Stimulated activated naive B cell treated with anti-CD40 and anti-IgM and Interleukin-4, amounts not matched to agents 10 μg/mL and 1 μg/mL and 100 μg/mL, for 72 hours (primary cell): Measurements from ENCODE around the gene PER3.

Source experiments
- ATAC-seq, 2 donors: fragments of 150-1000 bp; cut with Tn5 transposase; replicated peaks; 2 replicates each; pipeline ENCODE4 v1.10.0; 2021; ENCODE audit warnings: moderate library complexity in 1 of 2
- DNase-seq: peaks from one replicate; pipeline ENCODE4 v3.0.0; 2021
- H3K27ac Mint-ChIP-seq: one replicate; pipeline ENCODE4 v1.8.0; 2022; ENCODE audit warnings: mild to moderate bottlenecking, mixed read lengths
- H3K27me3 Mint-ChIP-seq, 2 donors: one replicate each; pipeline ENCODE4 v1.8.0; 2022; ENCODE audit warnings: mixed read lengths in 2 of 2
- H3K36me3 Mint-ChIP-seq, 2 donors: one replicate each; pipeline ENCODE4 v1.8.0; 2022; ENCODE audit warnings: mixed read lengths in 2 of 2, mild to moderate bottlenecking in 1 of 2
- H3K4me1 Mint-ChIP-seq, 2 donors: one replicate each; pipeline ENCODE4 v1.8.0; 2022; ENCODE audit warnings: mixed read lengths in 2 of 2, mild to moderate bottlenecking in 1 of 2
- H3K4me3 Mint-ChIP-seq, 2 donors: one replicate each; pipeline ENCODE4 v1.8.0; 2022; ENCODE audit warnings: mild to moderate bottlenecking in 2 of 2, mixed read lengths in 2 of 2, moderate library complexity in 1 of 2
- H3K9me3 Mint-ChIP-seq, 2 donors: one replicate each; pipeline ENCODE4 v1.8.0; 2022; ENCODE audit warnings: mixed read lengths in 2 of 2, mild to moderate bottlenecking in 1 of 2

The PER3 gene

DNA sequence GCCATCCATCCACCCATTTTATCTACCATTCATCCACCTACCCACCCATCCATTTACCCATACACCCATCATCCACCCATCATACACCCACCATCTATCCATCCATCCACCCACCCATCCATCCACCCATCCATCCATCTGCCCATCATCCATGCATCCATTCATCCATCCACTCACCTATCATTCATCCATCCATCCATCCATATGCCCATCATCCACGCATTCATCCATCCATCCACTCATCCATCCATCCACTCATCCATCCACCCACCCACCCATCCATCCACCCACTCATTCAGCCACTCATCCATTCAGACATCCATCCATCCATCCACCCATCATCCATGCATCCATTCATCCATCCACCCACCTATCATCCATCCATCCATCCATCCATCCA lies 100.7 kb downstream of the PER3 start:
- Mint-ChIP-seq H3K36me3 (peaks cover 0 to 4% of the 10 kb centered on the region in 2 donors), H3K9me3 (peaks cover 0 to 7% of the 10 kb centered on the region in 2 donors), H3K27me3 (peaks cover 34 to 42% of the 10 kb centered on the region in 2 donors), H3K27ac (no peak overlapping the region), H3K4me1 (peaks cover 0 to 2% of the 10 kb centered on the region in 2 donors), H3K4me3 (no peak overlapping the region)
- ATAC-seq (no peak), DNase-seq (no peak)

GRCh38 chr1:7885513-7886404 lies 101.7 kb downstream of the PER3 start:
- Mint-ChIP-seq H3K36me3 (peaks cover 0 to 4% of the 10 kb centered on the region in 2 donors), H3K4me3 (no peak overlapping the region), H3K27me3 (peaks cover 37 to 51% of the 10 kb centered on the region in 2 donors), H3K9me3 (peaks cover 4 to 7% of the 10 kb centered on the region in 2 donors), H3K4me1 (peaks cover 0 to 2% of the 10 kb centered on the region in 2 donors), H3K27ac (no peak overlapping the region)
- DNase-seq (peak; percentile 5), ATAC-seq (peak; percentile 45 to 47)

DNA sequence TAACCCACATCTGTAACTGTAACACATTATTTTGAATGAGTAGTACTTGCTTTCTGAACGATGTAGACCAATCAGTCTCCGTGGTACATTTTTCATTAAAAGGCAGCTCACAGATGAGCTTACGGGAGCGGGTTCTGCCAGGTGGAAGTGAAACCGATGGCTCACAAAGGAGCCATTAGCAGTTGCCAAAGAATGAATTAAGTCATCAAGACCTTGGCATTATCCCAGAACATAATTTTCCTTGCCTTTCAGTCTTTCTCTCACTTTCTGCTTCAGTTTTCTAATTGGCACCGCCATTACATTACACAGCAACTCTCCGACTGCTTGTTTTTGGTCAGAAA lies 102.3 kb downstream of the PER3 start:
- Mint-ChIP-seq H3K4me3 (no peak overlapping the region), H3K27ac (no peak overlapping the region), H3K36me3 (peaks cover 0 to 4% of the 10 kb centered on the region in 2 donors), H3K4me1 (peaks cover 0 to 2% of the 10 kb centered on the region in 2 donors), H3K9me3 (peaks cover 6 to 7% of the 10 kb centered on the region in 2 donors), H3K27me3 (peaks cover 37 to 55% of the 10 kb centered on the region in 2 donors)
- ATAC-seq, result no peak
- DNase-seq, result no peak

- no peak for DNase-seq
- Mint-ChIP-seq H3K27me3 (peaks cover 37 to 55% of the 10 kb centered on the region in 2 donors), H3K4me1 (peaks cover 0 to 2% of the 10 kb centered on the region in 2 donors), H3K27ac (no peak overlapping the region), H3K9me3 (peaks cover 6 to 7% of the 10 kb centered on the region in 2 donors), H3K36me3 (peaks cover 0 to 4% of the 10 kb centered on the region in 2 donors), H3K4me3 (no peak overlapping the region)
- ATAC-seq, result no peak
Measured at GRCh38 chr1:7888248-7889081, 104.4 kb downstream of the PER3 start.

DNA sequence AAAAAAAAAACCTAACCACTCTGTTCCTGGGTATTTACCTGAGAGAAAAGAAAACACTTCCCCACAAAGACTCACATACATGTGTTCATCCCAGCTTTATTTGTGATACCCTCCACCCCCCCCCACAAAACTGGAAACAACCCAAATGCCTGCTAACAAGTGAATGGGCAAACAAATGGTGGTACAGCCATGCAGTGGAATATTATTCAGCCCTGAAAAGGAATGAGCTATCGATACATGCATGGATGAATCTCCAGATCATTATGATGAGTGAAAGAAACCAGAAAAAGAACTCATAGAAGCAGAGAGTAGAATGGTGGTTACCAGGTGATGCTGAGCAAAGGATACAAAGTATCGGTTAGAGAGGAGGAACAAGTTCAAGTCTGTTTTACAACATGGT lies 106.8 kb downstream of the PER3 start:
- Mint-ChIP-seq H3K4me1 (no peaks in the 10 kb centered on the region), H3K9me3 (peaks cover 0 to 6% of the 10 kb centered on the region in 2 donors), H3K27me3 (peaks cover 22 to 39% of the 10 kb centered on the region in 2 donors), H3K36me3 (peaks cover 0 to 2% of the 10 kb centered on the region in 2 donors), H3K4me3 (no peak overlapping the region), H3K27ac (no peak overlapping the region)
- ATAC-seq (no peak), DNase-seq (no peak)

DNA sequence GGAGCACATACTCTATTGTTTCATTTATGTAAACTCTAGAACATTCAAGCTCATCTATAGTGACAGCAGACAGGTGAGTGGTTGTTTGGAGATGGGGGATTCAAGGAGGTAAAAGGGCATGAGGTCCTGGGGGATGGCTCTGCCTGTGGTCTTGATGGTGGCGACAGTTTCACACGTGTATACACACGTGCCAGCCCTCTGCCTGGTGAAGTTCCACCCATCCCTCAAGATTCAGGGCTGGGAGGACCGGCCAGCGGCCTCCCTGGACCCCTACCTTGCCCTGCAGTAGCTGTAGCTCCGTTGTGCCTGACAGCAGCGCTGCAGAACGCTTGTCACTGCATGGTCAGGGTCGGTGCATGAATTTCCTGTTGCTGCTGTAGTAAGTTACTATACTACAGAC lies 107.7 kb downstream of the PER3 start:
- no peak overlapping the region for H3K27ac Mint-ChIP-seq
- no peak overlapping the region for H3K4me3 Mint-ChIP-seq
- H3K9me3 Mint-ChIP-seq, result peaks cover 0 to 6% of the 10 kb centered on the region in 2 donors
- H3K36me3 Mint-ChIP-seq, result peaks cover 0 to 2% of the 10 kb centered on the region in 2 donors
- no peaks in the 10 kb centered on the region for H3K4me1 Mint-ChIP-seq
- no peak for ATAC-seq
- no peak for DNase-seq
- H3K27me3 Mint-ChIP-seq, result peaks cover 19 to 32% of the 10 kb centered on the region in 2 donors

- ATAC-seq (no peak), DNase-seq (no peak)
- no peaks in the 10 kb centered on the region for H3K4me1 Mint-ChIP-seq
- H3K36me3 Mint-ChIP-seq, result peaks cover 0 to 2% of the 10 kb centered on the region in 2 donors
- no peak overlapping the region for H3K27ac Mint-ChIP-seq
- no peak overlapping the region for H3K4me3 Mint-ChIP-seq
- peaks cover 0 to 6% of the 10 kb centered on the region in 2 donors for H3K9me3 Mint-ChIP-seq
- peaks cover 8 to 17% of the 10 kb centered on the region in 2 donors for H3K27me3 Mint-ChIP-seq
Measured at GRCh38 chr1:7893529-7894180, 109.6 kb downstream of the PER3 start.
